ENCODE measurements around the gene CYP4F3. TPM values are rescaled to one million over a fixed set of nuclear protein-coding genes. Genes with fewer than 3 reads are reported as not detected.
"Not testable (repeated sequence)": the region's sequence is repeated elsewhere in the genome, so short reads cannot be mapped to it uniquely, and the experiment has no call there.

Gene CYP4F3
- total RNA-seq, 1 donor from 2014 or later: 0.18 TPM

DNA sequence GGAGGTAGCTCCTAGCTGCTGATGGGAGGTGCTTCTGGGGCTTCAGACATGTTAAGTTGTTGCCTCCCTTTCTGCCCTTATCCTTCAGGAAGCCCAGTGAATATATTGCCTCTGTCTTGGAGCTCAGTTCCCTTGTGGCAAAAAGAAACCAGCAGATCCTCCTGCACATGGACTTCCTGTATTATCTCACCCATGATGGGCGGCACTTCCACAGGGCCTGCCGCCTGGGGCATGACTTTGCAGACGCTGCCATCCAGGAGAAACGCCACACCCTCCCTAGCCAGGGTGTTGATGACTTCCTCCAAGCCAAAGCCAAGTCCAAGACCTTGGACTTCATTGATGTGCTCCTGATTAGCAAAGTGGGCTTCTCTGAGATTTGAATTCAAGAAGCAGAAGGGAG is 26.2 kb downstream of the CYP4F3 start:
- intact Hi-C loops (cut with micrococcal nuclease): no loop called here

DNA sequence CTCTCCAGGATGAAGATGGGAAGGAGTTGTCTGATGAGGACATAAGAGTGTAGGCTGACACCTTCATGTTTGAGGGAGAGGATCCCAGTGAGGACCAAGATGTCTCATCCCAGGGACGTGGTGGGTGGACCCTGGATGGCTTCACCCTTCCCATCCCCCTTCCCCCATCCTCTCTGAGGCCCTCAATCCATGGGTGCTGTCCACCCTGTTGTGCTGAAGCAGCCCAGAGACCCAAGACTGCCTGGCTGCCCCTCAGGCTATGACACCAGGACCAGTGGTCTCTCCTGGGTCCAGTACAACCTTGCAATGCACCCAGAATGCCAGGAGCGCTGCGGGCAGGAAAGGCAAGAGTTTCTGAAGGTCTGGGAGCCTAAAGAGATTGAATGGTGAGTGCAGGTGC is 28.7 kb downstream of the CYP4F3 start:
- intact Hi-C loops (cut with micrococcal nuclease): no loop called here

DNA sequence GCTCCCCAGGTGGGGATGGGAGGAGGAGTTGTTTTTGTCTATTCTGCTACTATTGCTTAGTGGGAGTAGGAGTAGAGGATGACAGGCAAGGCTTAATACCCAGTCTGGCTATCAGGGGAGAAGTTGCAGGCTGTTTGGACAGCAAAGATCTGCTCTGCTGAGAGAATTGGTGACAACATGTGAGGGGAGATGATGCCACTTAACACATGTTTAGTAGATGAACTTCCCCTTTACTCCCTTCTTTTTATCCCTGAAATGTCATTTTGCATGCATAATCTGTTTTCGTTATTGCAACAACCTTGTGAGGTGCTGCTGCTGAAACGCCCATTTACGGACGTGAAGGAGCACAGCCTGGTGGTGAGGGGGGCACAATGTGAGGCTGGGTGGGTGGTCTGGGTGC is 29.2 kb downstream of the CYP4F3 start:
- intact Hi-C loops (cut with micrococcal nuclease): no loop called here

DNA sequence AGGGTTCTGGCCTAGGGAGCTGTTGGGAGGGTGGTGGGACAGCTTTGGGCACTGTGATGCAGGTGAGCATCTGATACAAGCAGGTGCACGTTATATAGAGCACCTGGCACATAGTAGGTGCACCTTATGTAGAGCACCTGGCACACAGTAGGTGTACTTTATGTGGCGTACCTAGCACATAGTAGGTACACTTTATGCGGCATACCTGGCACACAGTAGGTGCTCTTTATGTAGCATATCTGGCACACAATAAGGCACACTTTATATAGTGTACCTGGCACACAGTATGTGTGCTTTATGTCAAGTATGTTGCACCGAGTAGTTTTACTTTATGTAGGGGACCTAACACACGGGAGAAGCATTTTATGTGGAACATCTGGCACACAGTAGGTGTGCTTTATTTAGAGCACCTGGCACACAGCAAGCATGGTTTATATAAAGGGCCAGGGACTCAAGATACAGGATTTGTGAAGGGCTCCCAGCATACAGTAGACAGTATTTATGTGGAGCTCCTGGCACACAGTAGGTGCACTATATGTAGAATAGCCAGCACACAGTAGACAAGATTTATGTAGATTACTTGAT is 30.6 kb downstream of the CYP4F3 start:
- intact Hi-C loops (cut with micrococcal nuclease): no loop called here

DNA sequence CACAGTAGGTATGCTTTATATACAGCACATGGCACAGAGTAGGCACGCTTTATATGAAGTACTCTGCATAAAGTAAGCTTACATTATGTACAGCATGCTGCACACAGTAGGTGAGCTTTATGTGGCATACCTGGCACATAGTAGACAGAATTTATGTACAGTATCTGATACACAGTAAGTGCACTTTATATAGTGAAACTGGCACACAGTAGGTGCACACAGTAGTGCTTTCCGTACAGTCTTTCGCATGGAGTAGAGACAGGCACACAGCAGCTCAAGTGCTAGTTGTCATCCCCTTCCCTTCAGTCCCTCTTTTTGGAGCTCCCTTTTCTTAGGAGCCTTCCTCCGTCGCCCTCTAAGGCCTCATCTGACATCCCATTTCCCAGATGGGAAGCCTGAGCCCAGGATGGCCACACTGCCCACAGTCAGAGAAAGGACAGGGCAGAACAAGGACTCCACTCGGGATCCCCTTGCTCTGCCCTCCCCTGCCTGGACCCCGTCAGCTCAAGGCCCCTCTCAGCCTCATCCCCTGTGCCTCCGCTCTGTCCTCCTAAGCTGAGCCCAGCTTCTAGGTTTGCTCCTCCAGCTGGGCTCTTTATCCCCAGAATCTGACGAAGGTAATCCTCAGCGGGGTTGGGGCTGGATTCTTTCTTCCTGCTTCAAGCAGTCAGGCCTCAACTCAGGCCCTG is 31.3 kb downstream of the CYP4F3 start:
- intact Hi-C loops (cut with micrococcal nuclease): no loop called here

DNA sequence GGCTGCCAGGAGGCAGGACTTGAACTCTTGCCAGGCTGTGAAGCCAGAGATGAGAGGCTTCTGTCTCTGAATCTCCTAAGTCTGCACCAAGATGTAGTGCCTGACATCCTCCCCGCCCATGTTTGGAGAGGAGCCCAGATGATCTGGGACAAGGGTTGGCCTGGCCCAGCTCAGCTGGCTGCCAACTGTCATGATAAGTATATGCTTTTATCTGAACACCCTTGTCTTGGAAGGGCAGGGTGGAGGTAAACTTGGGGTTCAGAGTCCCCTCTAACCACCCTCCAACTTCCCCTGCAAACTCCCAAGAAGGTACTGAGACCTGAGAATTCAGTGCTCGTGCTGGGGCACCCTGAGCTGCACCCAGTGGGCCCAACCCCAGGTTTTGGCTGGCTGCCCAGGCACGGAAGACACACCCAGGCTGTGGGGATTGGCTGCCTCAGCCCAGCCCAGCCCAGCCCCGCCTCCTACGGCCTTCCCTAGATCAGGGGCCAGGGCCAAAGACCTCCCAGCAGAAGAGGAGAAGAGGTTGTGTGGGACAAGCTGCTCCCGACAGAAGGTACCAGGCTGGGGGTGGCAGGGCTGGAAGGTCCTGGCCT is 32.0 kb downstream of the CYP4F3 start, which contains the start of gene CYP4F12:
Gene CYP4F12 (plus strand): TSS at position 508 of the 596 bp plus-strand sequence. CDS start 443 bp downstream, outside the sequence.
- intact Hi-C loops (cut with micrococcal nuclease): no loop called here

DNA sequence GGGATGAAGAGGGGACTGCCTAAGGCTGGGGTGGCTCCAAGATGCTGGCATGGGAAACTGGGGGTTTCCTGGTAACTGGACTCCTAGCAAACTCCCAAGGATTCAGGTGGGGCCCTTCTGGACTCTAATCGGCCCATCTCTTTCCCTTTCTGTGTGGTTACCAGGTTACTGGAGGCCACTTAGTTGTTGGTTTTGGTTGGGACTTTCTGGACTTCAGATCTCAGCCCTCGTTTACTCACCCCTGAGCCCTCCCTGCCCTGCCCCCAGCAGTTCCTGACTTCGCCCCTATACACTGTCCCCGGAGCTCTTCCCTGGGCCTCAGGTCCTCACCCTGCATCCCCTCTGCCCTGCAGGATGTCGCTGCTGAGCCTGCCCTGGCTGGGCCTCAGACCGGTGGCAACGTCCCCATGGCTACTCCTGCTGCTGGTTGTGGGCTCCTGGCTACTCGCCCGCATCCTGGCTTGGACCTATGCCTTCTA is 32.5 kb downstream of the CYP4F3 start:
- intact Hi-C loops (cut with micrococcal nuclease): no loop called here

DNA sequence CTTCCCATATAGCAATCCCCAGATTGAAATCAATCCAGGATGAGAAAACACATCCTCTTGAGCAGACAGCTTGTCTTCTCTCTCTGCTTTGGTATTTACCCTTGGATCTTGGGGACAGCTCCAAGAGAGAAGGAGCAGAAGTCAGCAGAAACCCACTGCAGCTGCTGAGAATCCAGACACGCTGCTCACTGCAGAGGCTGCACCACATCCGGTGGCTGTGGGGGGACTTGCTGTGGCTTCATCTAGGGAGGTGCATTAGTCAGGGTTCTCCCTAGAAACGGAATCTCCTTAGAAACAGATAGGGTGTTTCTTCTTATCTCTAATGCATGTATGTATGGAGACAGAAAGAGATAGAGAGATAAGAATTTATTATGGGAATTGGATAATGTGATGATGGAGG is 34.9 kb downstream of the CYP4F3 start:
- intact Hi-C loops (cut with micrococcal nuclease): no loop called here

DNA sequence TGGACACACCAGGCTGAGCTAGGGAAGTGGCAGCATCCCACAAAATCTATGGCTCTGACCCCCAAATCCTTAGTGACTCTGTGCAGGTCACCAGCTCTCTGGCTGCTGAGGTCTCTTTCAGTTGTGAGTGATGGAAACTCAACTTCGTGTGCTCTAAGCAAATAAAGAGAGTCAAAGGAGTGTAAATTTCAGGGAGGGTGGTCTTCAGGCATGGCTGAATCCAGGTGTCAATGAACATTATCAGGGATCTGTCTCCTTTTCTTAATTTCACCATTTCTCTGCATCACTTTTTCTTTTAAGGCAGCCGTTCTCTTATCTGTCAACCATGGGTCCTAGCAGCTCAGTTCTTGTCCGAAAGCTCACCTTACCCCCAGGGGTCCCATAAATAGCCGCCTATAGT is 38.4 kb downstream of the CYP4F3 start:
- intact Hi-C loops (cut with micrococcal nuclease): no loop called here

DNA sequence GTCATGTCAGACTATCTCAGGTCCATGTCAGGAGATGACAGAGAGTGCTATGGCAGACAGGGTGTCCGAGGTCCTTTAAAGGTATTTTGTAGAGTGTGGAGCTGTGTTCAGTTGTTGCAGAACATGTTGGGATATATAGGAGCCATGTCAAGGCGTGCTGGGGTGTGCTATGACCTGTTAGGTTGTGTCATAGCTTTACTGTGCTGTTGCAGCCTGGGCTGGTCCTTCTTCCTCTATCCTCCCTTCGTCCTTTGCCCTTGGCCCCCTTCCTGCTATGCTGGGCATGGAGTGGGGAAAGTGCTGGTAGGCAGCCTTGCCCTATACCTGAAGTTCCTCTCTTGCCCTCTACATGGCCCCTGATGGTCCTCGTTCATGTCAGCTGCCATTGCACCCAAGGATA is 39.2 kb downstream of the CYP4F3 start:
- intact Hi-C loops (cut with micrococcal nuclease): not testable (repeated sequence)

DNA sequence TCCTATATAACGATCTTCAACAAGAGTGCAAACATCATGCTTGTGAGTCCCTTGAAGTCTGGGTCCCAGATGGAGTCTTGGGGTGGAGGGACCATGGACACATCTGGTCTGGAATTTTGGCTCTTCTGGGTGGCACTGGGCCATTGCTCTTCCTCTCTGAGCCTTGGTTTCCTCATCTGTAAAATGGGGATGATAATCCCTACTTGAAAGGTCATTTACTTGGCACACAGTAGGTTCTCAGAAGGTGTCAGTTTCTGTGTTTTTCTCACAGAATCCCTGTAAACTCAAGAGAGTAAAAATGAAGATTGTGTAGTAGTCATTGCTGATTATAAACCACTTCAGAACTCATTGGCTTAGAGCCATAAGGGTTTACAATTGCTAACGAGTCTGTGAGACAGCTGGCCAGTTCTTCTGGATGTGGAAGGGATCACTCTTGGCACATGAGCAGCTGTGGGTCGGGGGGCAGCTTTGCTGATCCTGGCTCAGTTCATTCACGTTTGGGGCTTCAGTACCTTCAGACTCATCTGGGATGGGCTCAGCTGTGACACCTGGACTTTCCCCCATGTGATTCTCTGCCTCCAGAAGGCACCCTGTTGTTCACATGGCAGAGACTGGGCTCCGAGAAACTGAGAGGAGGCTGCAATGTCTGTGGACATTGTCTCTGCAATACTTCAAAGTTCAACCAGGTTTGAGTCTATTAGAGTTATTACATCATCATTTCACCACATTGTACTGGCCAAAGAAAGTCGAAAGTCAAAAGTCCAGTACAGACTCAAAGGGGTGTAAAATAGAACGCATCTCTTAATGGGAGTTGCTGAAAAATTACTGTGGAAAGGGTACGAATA is 40.0 kb downstream of the CYP4F3 start:
- intact Hi-C loops (cut with micrococcal nuclease): no loop called here

DNA sequence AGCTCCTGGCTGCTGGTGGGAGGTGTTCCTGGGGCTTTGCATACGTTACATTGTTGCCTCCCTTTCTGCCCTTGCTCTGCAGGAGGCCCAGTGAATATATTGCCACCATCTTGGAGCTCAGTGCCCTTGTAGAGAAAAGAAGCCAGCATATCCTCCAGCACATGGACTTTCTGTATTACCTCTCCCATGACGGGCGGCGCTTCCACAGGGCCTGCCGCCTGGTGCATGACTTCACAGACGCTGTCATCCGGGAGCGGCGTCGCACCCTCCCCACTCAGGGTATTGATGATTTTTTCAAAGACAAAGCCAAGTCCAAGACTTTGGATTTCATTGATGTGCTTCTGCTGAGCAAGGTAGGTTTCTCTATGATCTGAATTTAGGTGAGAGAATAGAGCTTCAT is 42.7 kb downstream of the CYP4F3 start:
- intact Hi-C loops (cut with micrococcal nuclease): no loop called here

DNA sequence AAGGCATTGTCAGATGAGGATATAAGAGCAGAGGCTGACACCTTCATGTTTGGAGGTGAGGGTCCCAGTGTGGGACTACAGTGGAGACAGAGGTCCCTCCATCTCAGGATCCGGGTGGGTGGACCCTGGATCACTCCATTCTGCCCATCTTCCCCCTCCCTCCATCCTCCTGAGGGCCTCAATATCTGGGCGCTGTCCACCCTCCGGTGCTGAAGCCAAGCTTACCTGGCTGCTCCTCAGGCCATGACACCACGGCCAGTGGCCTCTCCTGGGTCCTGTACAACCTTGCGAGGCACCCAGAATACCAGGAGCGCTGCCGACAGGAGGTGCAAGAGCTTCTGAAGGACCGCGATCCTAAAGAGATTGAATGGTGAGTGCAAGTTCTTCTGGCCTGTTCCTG is 44.1 kb downstream of the CYP4F3 start:
- intact Hi-C loops (cut with micrococcal nuclease): no loop called here

DNA sequence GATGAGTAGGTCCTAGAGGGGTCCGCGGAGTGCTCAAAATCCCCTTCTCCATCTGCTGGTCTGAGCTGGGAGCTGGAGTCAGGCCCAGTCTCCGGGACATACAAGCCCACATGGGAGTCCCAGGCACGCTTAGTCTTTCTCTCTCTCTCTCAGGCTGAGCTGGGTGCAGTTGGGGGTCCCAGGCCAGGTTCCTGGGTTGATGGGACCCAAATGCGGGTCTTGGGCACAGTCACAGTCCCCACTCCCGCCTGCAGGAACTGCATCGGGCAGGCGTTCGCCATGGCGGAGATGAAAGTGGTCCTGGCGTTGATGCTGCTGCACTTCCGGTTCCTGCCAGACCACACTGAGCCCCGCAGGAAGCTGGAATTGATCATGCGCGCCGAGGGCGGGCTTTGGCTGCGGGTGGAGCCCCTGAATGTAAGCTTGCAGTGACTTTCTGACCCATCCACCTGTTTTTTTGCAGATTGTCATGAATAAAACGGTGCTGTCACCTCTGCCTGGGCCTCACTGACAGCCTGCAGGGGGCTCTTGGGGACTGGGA is 56.0 kb downstream of the CYP4F3 start:
- intact Hi-C loops (cut with micrococcal nuclease): no loop called here

DNA sequence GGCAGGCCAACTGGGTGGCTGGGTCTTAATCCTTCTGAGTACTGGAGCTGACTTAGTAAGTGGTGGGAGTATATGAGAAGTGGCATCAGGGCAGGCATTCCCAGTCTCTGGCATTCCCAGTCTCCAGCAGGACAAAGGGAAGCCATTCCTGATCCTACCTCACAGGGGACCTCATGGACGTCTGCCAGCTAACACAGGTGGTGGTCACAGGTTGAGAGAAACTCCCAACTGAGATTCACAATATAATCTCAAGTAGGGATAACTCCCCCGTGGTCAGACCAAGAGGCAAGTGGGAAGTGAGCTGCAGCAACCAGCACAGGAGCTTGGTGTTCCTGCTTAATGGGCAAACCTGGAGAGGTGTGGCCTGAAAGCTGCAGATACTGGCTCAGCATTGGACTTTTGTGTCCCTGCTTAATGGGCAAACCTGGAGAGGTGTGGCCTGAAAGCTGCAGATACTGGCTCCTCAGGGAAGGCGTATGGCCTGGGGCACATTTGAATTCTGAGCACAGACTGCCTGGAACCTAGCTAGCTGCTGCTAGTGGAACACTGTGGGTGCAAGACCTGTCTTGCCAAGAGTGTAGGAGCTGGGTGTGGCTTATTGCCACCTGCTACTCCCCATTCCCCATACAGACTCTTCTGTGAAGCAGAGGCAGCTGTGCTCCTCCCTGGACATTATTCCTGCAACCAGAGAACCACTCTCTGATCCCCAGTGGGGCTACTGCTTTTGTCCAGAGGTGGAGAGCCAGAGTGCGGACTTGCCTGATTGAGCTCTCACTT is 61.2 kb downstream of the CYP4F3 start:
- intact Hi-C loops (cut with micrococcal nuclease): no loop called here

DNA sequence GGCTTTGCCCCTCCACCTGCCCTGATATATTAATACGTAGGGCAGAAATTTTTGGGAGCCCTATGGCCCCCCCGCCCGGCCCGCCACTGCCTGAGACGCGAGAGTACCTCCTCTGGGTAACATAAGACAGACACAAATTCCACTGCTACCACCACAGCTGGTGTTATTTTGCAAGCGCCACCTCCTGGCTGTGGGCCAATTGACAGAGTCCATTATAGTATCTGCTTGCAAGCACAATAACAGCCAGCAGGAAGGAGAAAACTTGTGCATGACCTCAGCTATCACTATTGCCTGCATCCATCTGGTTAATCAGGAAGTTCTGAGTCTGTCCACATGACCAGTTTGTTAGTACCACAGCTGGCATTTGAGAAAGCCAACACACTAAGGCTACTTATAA is 61.8 kb downstream of the CYP4F3 start:
- intact Hi-C loops (cut with micrococcal nuclease): no loop called here

Other genes starting within 250 kb of the CYP4F3 start
- 76.6 and 78.7 TPM in 2 replicates for gene AKAP8L, start 221.9 kb upstream of the CYP4F3 start, total RNA-seq
- gene WIZ, start 190.9 kb upstream of the CYP4F3 start, total RNA-seq: 27.3 and 30.7 TPM in 2 replicates
- 113 and 133 TPM in 2 replicates for gene RASAL3, start 176.4 kb upstream of the CYP4F3 start, total RNA-seq
- not detected in 2 replicates for gene PGLYRP2, start 161.4 kb upstream of the CYP4F3 start, total RNA-seq
- gene CYP4F22, start 132.4 kb upstream of the CYP4F3 start, total RNA-seq: 0.34 and 0.55 TPM in 2 replicates
- gene CYP4F8, start 25.7 kb upstream of the CYP4F3 start, total RNA-seq: not detected in 2 replicates
- gene CYP4F12, start 32.2 kb downstream of the CYP4F3 start, total RNA-seq: not detected in 2 replicates
- gene OR10H2, start 87.1 kb downstream of the CYP4F3 start, total RNA-seq: not detected in 2 replicates
- gene OR10H3, start 97.1 kb downstream of the CYP4F3 start, total RNA-seq: not detected in 2 replicates
- not detected in 2 replicates for gene OR10H5, start 146.8 kb downstream of the CYP4F3 start, total RNA-seq
- gene OR10H1, start 174.8 kb downstream of the CYP4F3 start, total RNA-seq: not detected in 2 replicates

Measured in T-helper 2 cell treated with Interferon-gamma antibody and Interleukin-4, amounts not matched to agents 100 ng/mL and 5 ng/mL, for 36 hours (primary cell).